ENCODE data around the gene CALML4.
A peak's percentile ranks its signal among the peaks of the same experiment; 100 is the strongest.

The CALML4 gene

GRCh38 chr15:68191555-68191954, 13.6 kb downstream of the CALML4 start:
- H3K4me3 ChIP-seq (ENCODE audit: low read depth, low read length): no peak overlapping the region
- no peak for DNase-seq (ENCODE audit: low read depth)
- TF ChIP-seq CTCF (IDR thresholded peaks at IDR 0.05; ENCODE audit: low read depth, low read length, missing control alignments): no peak
- in situ Hi-C loops (cut with HindIII; ENCODE audit: low sequenced_read_pairs): no loop called here

DNA sequence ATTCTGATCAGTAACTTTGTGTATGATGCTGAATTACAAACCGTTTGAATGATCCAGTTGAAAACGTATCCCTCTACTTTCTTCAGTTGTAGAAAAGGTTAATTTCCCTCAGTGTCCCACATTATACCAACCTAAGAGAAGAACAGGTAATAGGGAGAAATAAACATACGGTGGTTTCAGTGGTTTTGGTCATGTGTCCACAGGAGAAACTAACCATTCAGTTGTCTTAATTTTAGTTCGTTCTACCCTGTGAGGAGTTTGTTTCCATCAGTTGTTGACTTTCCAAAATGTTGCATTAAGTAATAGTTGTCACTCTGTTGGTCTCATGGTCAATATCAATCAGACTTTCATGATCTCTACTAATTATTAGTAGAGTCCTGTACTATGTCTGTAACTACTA, 15.1 kb downstream of the CALML4 start:
- in situ Hi-C loops (cut with HindIII; ENCODE audit: low sequenced_read_pairs): no loop called here
- no peak overlapping the region for H3K4me3 ChIP-seq (ENCODE audit: low read depth, low read length)
- TF ChIP-seq CTCF (IDR thresholded peaks at IDR 0.05; ENCODE audit: low read depth, low read length, missing control alignments): no peak
- no peak for DNase-seq (ENCODE audit: low read depth)

DNA sequence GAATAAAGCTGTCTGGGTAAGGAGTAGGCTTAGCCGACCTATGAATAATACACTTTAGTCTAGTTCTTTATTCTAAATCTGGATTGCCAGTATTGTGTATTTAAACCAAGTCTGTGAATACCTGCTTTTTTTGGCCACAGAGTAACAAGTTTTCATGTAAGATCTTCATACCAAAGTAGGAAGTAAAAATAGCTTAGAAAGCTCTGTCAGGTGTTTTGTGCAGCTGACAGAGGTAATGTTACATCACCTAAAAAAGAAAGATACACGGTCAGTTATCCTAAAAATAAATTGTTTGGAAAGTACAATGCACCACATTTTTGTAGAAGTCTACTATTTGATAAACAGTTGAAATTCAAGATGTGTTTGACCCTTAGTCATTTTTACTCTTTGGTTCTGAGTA, 16.5 kb downstream of the CALML4 start:
- in situ Hi-C loops (cut with HindIII; ENCODE audit: low sequenced_read_pairs): no loop called here
- no peak overlapping the region for H3K4me3 ChIP-seq (ENCODE audit: low read depth, low read length)
- DNase-seq (ENCODE audit: low read depth): no peak
- TF ChIP-seq CTCF (IDR thresholded peaks at IDR 0.05; ENCODE audit: low read depth, low read length, missing control alignments): no peak

DNA sequence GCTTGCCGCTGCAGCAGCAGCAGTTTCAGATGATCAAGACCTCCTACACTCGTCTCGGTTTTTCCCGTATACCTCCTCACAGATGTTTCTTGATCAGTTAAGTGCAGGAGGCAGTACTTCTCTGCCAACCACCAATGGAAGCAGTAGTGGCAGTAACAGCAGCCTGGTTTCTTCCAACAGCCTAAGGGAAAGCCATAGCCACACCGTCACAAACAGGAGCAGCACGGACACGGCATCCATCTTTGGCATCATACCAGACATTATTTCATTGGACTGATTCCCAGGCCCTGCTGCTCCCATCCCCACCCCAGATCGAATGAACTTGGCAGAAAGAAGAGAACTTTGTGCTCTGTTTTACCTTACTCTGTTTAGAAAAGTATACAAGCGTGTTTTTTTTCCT, 17.6 kb downstream of the CALML4 start:
- TF ChIP-seq CTCF (IDR thresholded peaks at IDR 0.05; ENCODE audit: low read depth, low read length, missing control alignments): no peak
- in situ Hi-C loops (cut with HindIII; ENCODE audit: low sequenced_read_pairs): no loop called here
- H3K4me3 ChIP-seq (ENCODE audit: low read depth, low read length): peak overlapping the region; percentile 19
- peak; percentile 80 for DNase-seq (ENCODE audit: low read depth)

DNA sequence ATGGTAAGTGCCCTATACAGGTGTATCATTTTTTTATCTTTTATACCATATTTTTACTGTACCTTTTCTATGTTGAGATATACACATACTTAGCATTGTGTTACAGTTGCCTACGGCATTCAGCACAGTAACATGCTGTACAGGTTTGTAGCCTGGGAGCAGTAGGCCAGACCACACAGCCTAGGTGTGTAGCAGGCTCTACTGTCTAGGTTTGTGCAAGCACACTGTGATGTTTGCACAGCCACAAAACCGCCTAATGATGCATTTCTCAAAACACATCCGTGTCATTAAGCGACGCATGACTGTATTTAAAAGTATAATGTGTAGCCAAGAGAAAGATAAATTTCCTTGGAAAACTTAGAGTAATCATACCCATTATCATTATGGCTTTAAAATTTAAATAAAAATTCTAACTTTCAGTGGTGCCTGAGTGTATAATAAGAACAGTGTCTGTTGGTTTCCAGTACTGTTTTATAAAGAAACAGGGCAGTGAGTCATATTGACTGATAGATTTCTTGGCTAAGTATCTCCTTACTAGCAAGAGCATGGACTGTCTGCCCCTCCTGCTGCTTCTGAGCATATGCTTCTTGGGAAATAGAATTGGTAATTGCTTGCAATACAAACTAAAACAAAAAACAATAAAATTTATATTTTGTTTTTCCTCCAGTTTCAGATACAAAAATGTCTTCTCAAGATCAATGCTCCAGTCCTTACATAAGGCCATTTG, 18.3 kb downstream of the CALML4 start:
- no peak for TF ChIP-seq CTCF (IDR thresholded peaks at IDR 0.05; ENCODE audit: low read depth, low read length, missing control alignments)
- peak; percentile 43 for DNase-seq (ENCODE audit: low read depth)
- H3K4me3 ChIP-seq (ENCODE audit: low read depth, low read length): no peak overlapping the region
- in situ Hi-C loops (cut with HindIII; ENCODE audit: low sequenced_read_pairs): no loop called here

DNA sequence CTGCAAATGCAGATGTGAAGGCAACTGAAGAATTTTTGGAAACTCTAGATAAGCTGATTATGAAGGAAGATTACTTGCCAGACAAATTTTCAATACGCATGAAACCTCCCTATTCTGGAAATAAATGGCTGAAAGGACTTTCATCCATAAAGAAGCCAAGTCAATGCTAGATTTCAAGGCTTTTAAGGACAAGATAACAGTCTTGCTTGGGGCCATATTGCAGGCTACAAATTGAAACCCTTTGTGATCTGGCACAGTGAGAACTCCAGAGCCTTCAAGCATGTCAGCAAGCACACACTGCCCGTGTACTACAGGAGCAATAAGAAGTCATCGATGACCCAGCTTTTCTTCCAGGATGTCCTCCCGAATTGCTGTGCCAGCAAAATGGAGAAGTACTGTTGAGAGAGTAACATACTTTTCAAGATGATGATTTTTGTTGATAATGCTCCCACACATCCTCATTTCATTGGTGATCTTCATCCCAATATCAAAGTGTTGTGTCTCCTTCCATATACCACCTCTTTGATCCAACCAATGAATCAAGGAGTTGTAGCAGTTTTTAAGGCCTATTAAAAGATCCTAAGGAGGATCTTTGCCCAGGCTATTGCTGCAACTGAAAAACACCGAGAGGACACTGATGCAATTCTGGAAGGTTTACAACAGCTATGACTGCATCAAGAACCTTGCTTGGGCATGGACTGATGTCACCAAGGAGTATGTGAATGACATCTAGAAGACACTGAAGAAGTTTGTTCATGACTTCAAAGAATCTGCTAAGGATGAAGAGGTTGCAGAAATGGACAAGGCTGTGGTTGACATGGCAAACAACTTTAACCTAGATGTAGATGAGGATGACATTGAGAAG, 20.3 kb downstream of the CALML4 start:
- TF ChIP-seq CTCF (IDR thresholded peaks at IDR 0.05; ENCODE audit: low read depth, low read length, missing control alignments): no peak
- in situ Hi-C loops (cut with HindIII; ENCODE audit: low sequenced_read_pairs): no loop called here

More for the DNA sequence above, 20.3 kb downstream of the CALML4 start:
- no peak for DNase-seq (ENCODE audit: low read depth)
- H3K4me3 ChIP-seq (ENCODE audit: low read depth, low read length): no peak overlapping the region
